ENCODE data around the gene WDR33. TPM values are rescaled to one million over a fixed set of nuclear protein-coding genes. Genes with fewer than 3 reads are reported as not detected.
A peak's percentile ranks its signal among the peaks of the same experiment; 100 is the strongest.

Gene WDR33
- total RNA-seq, 2 donors from 2014 or later: 76.3 to 82.5 TPM

- no peak overlapping the region for H3K4me3 Mint-ChIP-seq
- H3K27me3 ChIP-seq (ENCODE audit: control insufficient read depth, insufficient read depth, low read length, poor library complexity, severe bottlenecking): no peaks in the 10 kb centered on the region
- DNase-seq: no peak
- peaks cover 27% of the 10 kb centered on the region for H3K4me1 Mint-ChIP-seq
- TF ChIP-seq CTCF (conservative IDR thresholded peaks at IDR 0.05): no peak
- peaks cover 3% of the 10 kb centered on the region for H3K9me3 Mint-ChIP-seq
- peaks cover 37% of the 10 kb centered on the region for H3K36me3 Mint-ChIP-seq (ENCODE audit: low read depth)
- no peak overlapping the region for H3K27ac ChIP-seq (ENCODE audit: low read depth, low read length)
- no peak overlapping the region for H3K9ac ChIP-seq (ENCODE audit: extremely low read depth, low read length, poor library complexity, severe bottlenecking)
- no peaks in the 10 kb centered on the region for H3K27me3 Mint-ChIP-seq (ENCODE audit: insufficient read depth)
- H3K36me3 ChIP-seq (ENCODE audit: control insufficient read depth, insufficient read depth, low read length): peaks cover 15% of the 10 kb centered on the region
- no peak overlapping the region for H3K4me3 ChIP-seq (ENCODE audit: low read length)
- H3K9me3 ChIP-seq (ENCODE audit: control insufficient read depth, low read length): no peaks in the 10 kb centered on the region
- peaks cover 2% of the 10 kb centered on the region for H3K4me1 ChIP-seq (ENCODE audit: control insufficient read depth, insufficient read depth, low read length)
- WGBS, 2 experiments (ENCODE audit: insufficient coverage in 1 of 2, insufficient read length in 1 of 2): 89% methylated on average over 2 of the region's 2 CpGs; no CpG with 5 or more reads in 1 of the 2 experiments
- H3K27ac Mint-ChIP-seq: peak overlapping the region; percentile 67
Observed at GRCh38 chr2:127778447-127778846, 32.5 kb downstream of the WDR33 start.

GRCh38 chr2:127776122-127776780 is 34.7 kb downstream of the WDR33 start:
- no peak overlapping the region for H3K27ac ChIP-seq (ENCODE audit: low read depth, low read length)
- peak overlapping the region; percentile 86 for H3K27ac Mint-ChIP-seq

DNA sequence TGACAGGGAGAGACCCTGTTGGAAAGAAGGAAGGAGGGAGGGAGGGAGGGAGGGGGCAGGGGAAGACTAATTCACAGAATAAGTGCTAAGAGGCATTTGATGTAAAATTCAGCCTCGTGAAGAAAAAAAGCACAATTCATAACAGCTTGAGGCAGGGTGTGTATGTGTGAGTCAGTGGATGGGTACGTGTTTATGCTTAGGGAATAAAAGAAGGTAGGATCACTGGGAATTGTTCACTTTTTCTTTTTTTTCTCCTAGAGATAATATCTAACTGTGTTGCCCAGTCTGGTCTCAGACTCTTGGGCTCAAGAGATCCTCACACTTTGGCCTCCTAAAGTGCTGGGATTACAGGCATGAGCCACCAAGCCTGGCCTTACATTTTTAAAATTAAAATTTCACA is 39.2 kb downstream of the WDR33 start:
- no peak for TF ChIP-seq CTCF (conservative IDR thresholded peaks at IDR 0.05)
- Histone ChIP-seq H3K9me3 (ENCODE audit: control insufficient read depth, low read length) (no peaks in the 10 kb centered on the region), H3K4me3 (ENCODE audit: low read length) (no peak overlapping the region), H3K27me3 (ENCODE audit: control insufficient read depth, insufficient read depth, low read length, poor library complexity, severe bottlenecking) (no peaks in the 10 kb centered on the region), H3K4me1 (ENCODE audit: control insufficient read depth, insufficient read depth, low read length) (peaks cover 2% of the 10 kb centered on the region), H3K36me3 (ENCODE audit: control insufficient read depth, insufficient read depth, low read length) (peaks cover 40% of the 10 kb centered on the region), H3K9ac (ENCODE audit: extremely low read depth, low read length, poor library complexity, severe bottlenecking) (no peak overlapping the region), H3K27ac (ENCODE audit: low read depth, low read length) (no peak overlapping the region)
- 88 to 91% methylated on average over 1 to 2 of the region's 2 CpGs for WGBS, 2 experiments (ENCODE audit: insufficient coverage in 1 of 2, insufficient read length in 1 of 2)
- Mint-ChIP-seq H3K4me3 (no peak overlapping the region), H3K9me3 (no peaks in the 10 kb centered on the region), H3K4me1 (peaks cover 21% of the 10 kb centered on the region), H3K27me3 (ENCODE audit: insufficient read depth) (no peaks in the 10 kb centered on the region), H3K27ac (peak overlapping the region; percentile 64), H3K36me3 (ENCODE audit: low read depth) (peaks cover 32% of the 10 kb centered on the region)
- DNase-seq: no peak

More at GRCh38 chr2:127776122-127776780, 34.7 kb downstream of the WDR33 start:
- Histone ChIP-seq H3K9me3 (ENCODE audit: control insufficient read depth, low read length) (no peaks in the 10 kb centered on the region), H3K27me3 (ENCODE audit: control insufficient read depth, insufficient read depth, low read length, poor library complexity, severe bottlenecking) (no peaks in the 10 kb centered on the region), H3K4me3 (ENCODE audit: low read length) (peak overlapping the region; percentile 28), H3K4me1 (ENCODE audit: control insufficient read depth, insufficient read depth, low read length) (peaks cover 2% of the 10 kb centered on the region), H3K9ac (ENCODE audit: extremely low read depth, low read length, poor library complexity, severe bottlenecking) (no peak overlapping the region), H3K36me3 (ENCODE audit: control insufficient read depth, insufficient read depth, low read length) (peaks cover 4% of the 10 kb centered on the region)
- DNase-seq: no peak
- 91% methylated on average over 3 of the region's 3 CpGs; no CpG with 5 or more reads in 1 of the 2 experiments for WGBS, 2 experiments (ENCODE audit: insufficient coverage in 1 of 2, insufficient read length in 1 of 2)
- TF ChIP-seq CTCF (conservative IDR thresholded peaks at IDR 0.05): no peak
- Mint-ChIP-seq H3K27me3 (ENCODE audit: insufficient read depth) (no peaks in the 10 kb centered on the region), H3K36me3 (ENCODE audit: low read depth) (peaks cover 24% of the 10 kb centered on the region), H3K9me3 (peaks cover 3% of the 10 kb centered on the region), H3K4me1 (peaks cover 27% of the 10 kb centered on the region), H3K4me3 (no peak overlapping the region)

All from endodermal cell (in vitro differentiated cells).